ACHN (cell line): ENCODE data around the gene PRELID3B.
"Not testable (repeated sequence)": the region's sequence is repeated elsewhere in the genome, so short reads cannot be mapped to it uniquely, and the experiment has no call there.

Source experiments
- DNase-seq: peaks from one replicate; pipeline ENCODE4 v3.0.0-alpha.2; 2015
- in situ Hi-C: cut with HindIII; loops from 2 replicates; pipeline ENCODE4 v1.10.0; 2017; ENCODE audit warnings: low sequenced_read_pairs, low pct_ligation_motif_present, low pct_unique_long_range_greater_than_20kb

The PRELID3B gene

GRCh38 chr20:59055302-59055701 lies 12.7 kb upstream of the PRELID3B start:
- DNase-seq: peak; percentile 13
- in situ Hi-C loops: no loop called here

- in situ Hi-C loops: no loop called here
- DNase-seq: no peak
These were observed 9.1 kb upstream of the PRELID3B start for GRCh38 chr20:59051666-59052185.

- in situ Hi-C loops: no loop called here
These were observed 7.9 kb upstream of the PRELID3B start for GRCh38 chr20:59050437-59050836.

GRCh38 chr20:59048681-59049030 lies 6.1 kb upstream of the PRELID3B start:
- DNase-seq: no peak
- in situ Hi-C loops: no loop called here

More at GRCh38 chr20:59050437-59050836, 7.9 kb upstream of the PRELID3B start:
- DNase-seq: no peak

- in situ Hi-C loops: no loop called here
These were observed 5.5 kb upstream of the PRELID3B start for GRCh38 chr20:59047938-59048680.

GRCh38 chr20:59046862-59047261 lies 4.3 kb upstream of the PRELID3B start:
- no peak for DNase-seq
- in situ Hi-C loops: no loop called here

More at GRCh38 chr20:59047938-59048680, 5.5 kb upstream of the PRELID3B start:
- no peak for DNase-seq

GRCh38 chr20:59044796-59045195 lies 2.2 kb upstream of the PRELID3B start:
- DNase-seq: no peak
- in situ Hi-C loops: no loop called here

- no peak for DNase-seq
- in situ Hi-C loops: no loop called here
These were observed 1.7 kb upstream of the PRELID3B start for GRCh38 chr20:59044295-59044694.

- DNase-seq: no peak
- in situ Hi-C loops: no loop called here
These were observed 1.1 kb upstream of the PRELID3B start for GRCh38 chr20:59043698-59044097.

GRCh38 chr20:59042796-59043631 lies 428 bp upstream of the PRELID3B start:
- in situ Hi-C loops: no loop called here
- DNase-seq: peak; percentile 91

- DNase-seq, in situ Hi-C loops: not testable (repeated sequence)
These were observed 1.1 kb downstream of the PRELID3B start for GRCh38 chr20:59041487-59041886.

- no peak for DNase-seq
- in situ Hi-C loops: no loop called here
These were observed 1.9 kb downstream of the PRELID3B start for GRCh38 chr20:59040667-59041066.

- in situ Hi-C loops: no loop called here
- no peak for DNase-seq
These were observed 3.4 kb downstream of the PRELID3B start for GRCh38 chr20:59039233-59039632.

GRCh38 chr20:59037386-59037785 lies 5.2 kb downstream of the PRELID3B start:
- no peak for DNase-seq
- in situ Hi-C loops: no loop called here

GRCh38 chr20:59035381-59035780 lies 7.2 kb downstream of the PRELID3B start:
- in situ Hi-C loops: no loop called here
- no peak for DNase-seq

- in situ Hi-C loops: no loop called here
- DNase-seq: no peak
These were observed 8.9 kb downstream of the PRELID3B start for GRCh38 chr20:59033616-59034165.

GRCh38 chr20:59033093-59033492 lies 9.5 kb downstream of the PRELID3B start:
- DNase-seq: no peak
- in situ Hi-C loops: no loop called here

- in situ Hi-C loops: no loop called here
- DNase-seq: peak; percentile 52
These were observed 9.9 kb downstream of the PRELID3B start for GRCh38 chr20:59032713-59033059.

GRCh38 chr20:59032023-59032712 lies 10.4 kb downstream of the PRELID3B start, which contains the start of gene ATP5F1E:
Gene ATP5F1E, minus strand, starts transcription at chr20:59032335. Its CDS starts 84 bp downstream, at chr20:59032251.
- in situ Hi-C loops: no loop called here
- DNase-seq: peak; percentile 91
